Fibroblast of the aortic adventitia (primary cell): Measurements from ENCODE around the gene ZNF80. TPM values are rescaled to one million over a fixed set of nuclear protein-coding genes. Genes with fewer than 3 reads are reported as not detected.

Source experiments
- DNase-seq: peaks from one replicate; pipeline ENCODE4 v3.0.0-alpha.2; 2010; ENCODE audit warnings: low read depth
- H3K4me3 ChIP-seq: 2 replicates; pipeline ENCODE4 v1.5.1; 2011; ENCODE audit warnings: low read depth, mild to moderate bottlenecking, control low read depth, low read length, moderate library complexity
- CTCF ChIP-seq: IDR thresholded peaks from 2 replicates; pipeline ENCODE4 v1.5.1; 2011; ENCODE audit warnings: mild to moderate bottlenecking, low read length, control low read depth, inconsistent platforms; ENCODE audit not compliant: insufficient read depth
- total RNA-seq: library from RNA; depleted of rRNA; stranded (reverse); fragments of >200 nt; gene quantifications from 2 replicates; pipeline ENCODE4 v1.2.3, GENCODE V29; 2012; ENCODE audit warnings: low replicate concordance

ZNF80 gene
- total RNA-seq, 1 donor, result not detected

GRCh38 chr3:114214542-114215341, 22.6 kb downstream of the ZNF80 start:
- TF ChIP-seq CTCF, result no peak
- H3K4me3 ChIP-seq, result peak overlapping the region; percentile 52
- no peak for DNase-seq

GRCh38 chr3:114213627-114214541, 23.5 kb downstream of the ZNF80 start:
- peak; percentile 75 for DNase-seq
- H3K4me3 ChIP-seq, result peak overlapping the region; percentile 52
- peak; percentile 9 for TF ChIP-seq CTCF

- TF ChIP-seq CTCF, result no peak
- peak overlapping the region; percentile 16 for H3K4me3 ChIP-seq
- peak; percentile 64 for DNase-seq
These were observed 24.1 kb downstream of the ZNF80 start for GRCh38 chr3:114213292-114213626.

- TF ChIP-seq CTCF, result no peak
- H3K4me3 ChIP-seq, result no peak overlapping the region
- no peak for DNase-seq
These were observed 24.7 kb downstream of the ZNF80 start for GRCh38 chr3:114212646-114213045.

- TF ChIP-seq CTCF, result no peak
- no peak for DNase-seq
These were observed 29.6 kb downstream of the ZNF80 start for GRCh38 chr3:114207768-114208167.

GRCh38 chr3:114206342-114206741, 31.0 kb downstream of the ZNF80 start:
- DNase-seq, result no peak
- H3K4me3 ChIP-seq, result no peak overlapping the region
- no peak for TF ChIP-seq CTCF

More at GRCh38 chr3:114207768-114208167, 29.6 kb downstream of the ZNF80 start:
- H3K4me3 ChIP-seq, result no peak overlapping the region
